ENCODE results near the gene COLQ. TPM values are rescaled to one million over a fixed set of nuclear protein-coding genes. Genes with fewer than 3 reads are reported as not detected.
"Not testable (repeated sequence)": the region's sequence is repeated elsewhere in the genome, so short reads cannot be mapped to it uniquely, and the experiment has no call there.

Gene COLQ
- total RNA-seq, 1 experiment from 2014 or later, result not detected

DNA sequence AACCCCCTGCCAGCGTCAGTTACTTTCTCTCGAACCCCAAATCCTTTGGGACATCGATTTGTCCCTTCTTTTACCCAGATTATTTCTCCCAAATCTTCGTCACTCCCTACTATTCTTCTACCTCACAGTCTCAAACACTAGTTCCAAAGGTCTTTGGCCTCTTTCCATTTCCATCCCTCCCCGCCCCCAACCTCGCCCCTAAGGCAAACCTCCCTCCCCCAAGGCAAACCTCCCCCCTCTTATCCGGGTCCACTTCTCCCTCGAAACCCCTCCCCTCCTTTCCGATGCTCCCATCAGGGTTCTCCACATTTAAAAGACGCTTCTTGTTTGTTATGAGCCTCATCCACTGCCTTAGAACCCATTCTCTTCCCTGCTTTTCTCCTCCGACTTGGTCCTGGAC lies 93.5 kb downstream of the COLQ start:
- no peak for DNase-seq (ENCODE audit: low spot score)

DNA sequence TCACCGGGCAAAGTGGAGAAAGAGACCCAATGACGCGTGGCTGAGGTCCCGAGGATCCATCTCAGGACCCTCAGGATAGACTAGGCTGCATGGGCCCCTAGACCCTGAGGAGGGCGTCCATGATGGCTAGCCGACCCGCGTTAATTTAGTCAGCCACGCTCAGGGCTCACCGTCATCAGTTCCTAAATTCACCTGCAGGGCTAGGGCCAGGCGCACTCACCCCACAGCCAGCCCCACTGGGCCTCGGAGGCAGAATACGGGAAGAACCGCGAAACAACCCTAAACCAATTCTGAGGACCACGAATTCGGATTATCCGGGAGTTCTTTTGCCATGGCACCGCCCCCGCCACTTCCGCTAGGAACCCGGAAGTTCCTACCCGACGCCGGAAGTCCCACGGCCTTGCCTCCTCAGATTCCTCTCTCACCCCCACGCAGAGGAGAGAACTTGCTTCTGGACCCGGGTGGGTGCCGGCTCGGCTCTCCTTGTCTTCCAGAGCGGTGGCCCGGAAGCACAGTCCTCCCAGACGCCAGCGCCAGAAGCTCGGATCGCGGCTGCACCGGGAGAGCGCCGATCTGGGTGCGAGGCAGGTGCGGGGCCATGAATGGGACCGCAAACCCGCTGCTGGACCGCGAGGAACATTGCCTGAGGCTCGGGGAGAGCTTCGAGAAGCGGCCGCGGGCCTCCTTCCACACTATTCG lies 94.2 kb downstream of the COLQ start, which contains the start of the genes EAF1 and METTL6:
Gene EAF1 (plus strand): TSS at position 417 of the 699 bp plus-strand sequence. CDS start 182 bp downstream, at position 599.
Gene METTL6 (minus strand): TSS at position 363 of the 699 bp plus-strand sequence. CDS start 1,033 bp downstream, outside the sequence.
- DNase-seq (ENCODE audit: low spot score), result peak; percentile 69

DNA sequence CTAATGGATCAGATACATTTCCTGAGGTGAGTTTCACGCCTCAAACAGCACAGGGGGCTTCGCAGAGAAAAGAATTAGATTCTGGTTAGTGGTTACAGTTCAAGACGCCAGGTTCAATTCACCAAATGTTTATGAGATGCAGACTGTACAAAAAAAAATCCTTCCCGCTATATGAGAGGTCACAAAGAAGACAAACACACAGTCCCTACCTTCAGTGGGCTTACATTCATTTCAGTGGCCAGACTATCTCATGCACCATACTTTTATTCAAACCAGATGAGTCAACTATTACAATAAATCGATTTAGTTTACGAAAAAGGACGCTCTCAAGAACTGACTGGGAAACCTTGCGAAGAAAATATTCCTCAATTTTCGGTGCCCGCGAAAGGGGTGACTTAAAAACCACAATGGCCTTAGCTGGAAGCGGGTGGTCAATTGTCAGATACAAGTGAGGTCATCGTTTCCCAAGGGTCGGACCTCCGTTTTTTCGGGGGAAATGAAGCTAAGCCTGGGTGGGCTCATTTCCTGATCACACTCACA lies 94.9 kb downstream of the COLQ start:
- DNase-seq (ENCODE audit: low spot score), result no peak

GRCh38 chr3:15420871-15421270 lies 100.6 kb downstream of the COLQ start:
- no peak for DNase-seq (ENCODE audit: low spot score)

DNA sequence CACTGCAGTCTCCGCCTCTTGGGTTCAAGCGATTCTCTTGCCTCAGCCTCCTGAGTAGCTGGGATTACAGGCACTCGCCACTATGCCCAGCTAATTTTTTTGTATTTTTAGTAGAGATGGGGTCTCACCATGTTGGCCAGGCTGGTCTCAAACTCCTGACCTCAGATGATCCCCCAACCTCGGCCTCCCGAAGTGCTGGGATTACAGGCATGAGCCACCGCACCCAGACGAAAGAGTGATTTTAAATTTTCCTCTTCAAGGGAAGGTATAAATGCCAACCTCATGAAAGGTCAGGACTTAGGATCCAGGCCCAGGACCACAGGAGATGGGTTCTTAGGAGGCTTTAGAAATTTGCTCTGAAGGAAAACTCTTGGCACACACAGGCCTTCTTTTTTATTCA lies 110.5 kb downstream of the COLQ start:
- not testable (repeated sequence) for DNase-seq (ENCODE audit: low spot score)

DNA sequence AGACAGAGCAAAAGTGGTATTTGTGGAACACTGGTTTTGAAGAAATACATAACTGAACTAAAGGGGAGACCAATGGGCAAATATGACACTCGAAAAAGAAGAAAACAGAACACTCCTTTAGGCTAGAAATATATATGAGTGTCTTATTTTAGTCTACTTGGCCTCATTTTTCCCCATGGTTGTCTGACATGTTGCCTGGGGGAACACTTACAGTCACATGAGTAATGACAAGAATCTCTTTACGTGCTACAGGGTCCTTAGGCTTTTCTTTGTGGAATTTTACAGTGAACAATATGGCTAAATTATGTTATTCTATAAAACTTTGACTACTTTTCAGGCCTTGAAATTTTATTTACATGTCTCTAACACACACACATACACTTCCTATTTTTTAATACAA lies 111.7 kb downstream of the COLQ start:
- no peak for DNase-seq (ENCODE audit: low spot score)

DNA sequence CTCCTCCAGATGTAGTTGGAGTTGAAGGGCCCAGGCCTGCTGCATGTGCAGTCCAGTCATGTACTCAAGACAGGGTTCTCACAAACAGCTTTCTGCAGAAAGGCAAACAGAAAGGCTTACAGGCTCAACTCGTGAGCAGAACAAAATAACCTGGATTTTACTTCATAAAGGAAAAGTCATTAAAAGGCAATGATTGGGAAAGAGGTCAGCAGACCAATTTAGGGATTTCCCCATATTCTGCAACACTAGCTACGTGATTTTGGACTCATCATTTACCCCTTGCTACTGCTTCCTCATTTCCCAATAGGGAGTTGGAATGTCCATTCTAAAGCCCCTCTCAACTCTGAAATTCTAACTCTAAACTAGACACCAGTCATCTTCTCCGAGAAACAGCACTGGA lies 112.3 kb downstream of the COLQ start:
- no peak for DNase-seq (ENCODE audit: low spot score)

GRCh38 chr3:15405448-15406050 lies 116.0 kb downstream of the COLQ start:
- DNase-seq (ENCODE audit: low spot score), result peak; percentile 62

GRCh38 chr3:15404767-15405166 lies 116.7 kb downstream of the COLQ start:
- DNase-seq (ENCODE audit: low spot score), result no peak

GRCh38 chr3:15403965-15404364 lies 117.5 kb downstream of the COLQ start:
- DNase-seq (ENCODE audit: low spot score), result no peak

DNA sequence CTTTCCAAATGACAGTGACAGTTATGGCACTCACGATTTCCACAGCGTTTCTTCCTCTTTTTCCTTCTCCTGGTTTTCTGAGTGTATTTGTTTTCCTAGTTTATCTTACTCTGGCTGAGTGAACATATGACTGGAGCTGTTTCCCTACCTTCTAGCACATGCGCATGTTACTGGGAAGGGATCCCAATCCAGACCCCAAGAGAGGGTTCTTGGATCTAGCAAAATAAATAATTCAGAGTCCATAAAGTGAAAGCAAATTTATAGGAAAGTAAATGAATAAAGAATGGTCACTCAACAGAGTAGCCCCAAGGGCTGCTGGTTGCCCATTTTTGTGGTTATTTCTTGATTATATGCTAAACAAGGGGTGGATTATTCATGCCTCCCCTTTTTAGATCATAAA lies 118.0 kb downstream of the COLQ start:
- no peak for DNase-seq (ENCODE audit: low spot score)

GRCh38 chr3:15401936-15402335 lies 119.6 kb downstream of the COLQ start:
- no peak for DNase-seq (ENCODE audit: low spot score)

Small RNAs within 50 kb of the gene (small RNA-seq; reads per million reads assigned to genes)
- gene MIR4270 (not detected), gene RN7SL110P (not detected), gene RNU6-1024P (not detected)

Other genes starting within 250 kb of the COLQ start
- gene SH3BP5, start 189.1 kb downstream of the COLQ start, total RNA-seq (2014; rRNA removed; shearing (Covaris generic)), result 0.99 and 1.5 TPM in 2 replicates
- gene METTL6, start 94.2 kb downstream of the COLQ start, total RNA-seq (2014; rRNA removed; shearing (Covaris generic)), result 8.7 and 10.4 TPM in 2 replicates
- gene EAF1, start 94.1 kb downstream of the COLQ start, total RNA-seq (2014; rRNA removed; shearing (Covaris generic)), result 19.6 and 25.2 TPM in 2 replicates
- gene HACL1, start 79.9 kb upstream of the COLQ start, total RNA-seq (2014; rRNA removed; shearing (Covaris generic)), result 22.4 and 23.6 TPM in 2 replicates
- 12.3 and 17.4 TPM in 2 replicates for gene BTD, start 80.0 kb upstream of the COLQ start, total RNA-seq (2014; rRNA removed; shearing (Covaris generic))